Kidney (tissue), 14 donors: ENCODE data around the gene ACRBP. TPM values are rescaled to one million over a fixed set of nuclear protein-coding genes. Genes with fewer than 3 reads are reported as not detected.

Source experiments
- DNase-seq, 5 donors: peaks; one replicate each; pipeline ENCODE4 v3.0.0-alpha.2; 2013 to 2020
- FAIRE-seq: peaks from 2 replicates; lab custom pipeline; 2012; peaks lifted over from hg19 to GRCh38; lab: Jason Lieb, UNC
- H3K27ac ChIP-seq, 2 donors: one replicate each; pipeline ENCODE4 v1.7.0; 2013; ENCODE audit warnings: low read depth in 2 of 2, low read length in 2 of 2, inconsistent platforms in 1 of 2
- H3K27me3 ChIP-seq: one replicate; pipeline ENCODE4 v1.7.1; 2013; ENCODE audit warnings: low read length, inconsistent platforms; ENCODE audit not compliant: control insufficient read depth, insufficient read depth
- H3K36me3 ChIP-seq, 3 donors: one replicate each; pipeline versions ENCODE4 v1.7.0 to v1.7.1; 2013; ENCODE audit warnings: low read length in 3 of 3, control low read depth in 1 of 3, inconsistent platforms in 1 of 3; ENCODE audit not compliant: insufficient read depth in 3 of 3, control insufficient read depth in 2 of 3
- H3K4me1 ChIP-seq, 3 donors: one replicate each; pipeline versions ENCODE4 v1.7.0 to v1.7.1; 2013; ENCODE audit warnings: low read length in 3 of 3, inconsistent platforms in 1 of 3, low read depth in 1 of 3; ENCODE audit not compliant: control insufficient read depth in 2 of 3, insufficient read depth in 2 of 3
- H3K4me3 ChIP-seq, 3 donors: one replicate each; pipeline versions ENCODE4 v1.7.0 to v1.8.1; 2013; ENCODE audit warnings: low read length in 3 of 3, control low read depth in 1 of 3, inconsistent platforms in 1 of 3
- H3K9ac ChIP-seq, 3 donors: one replicate each; pipeline versions ENCODE4 v1.7.0 to v1.7.1; 2013; ENCODE audit warnings: low read length in 3 of 3, control low read depth in 1 of 3, inconsistent platforms in 1 of 3
- H3K9me3 ChIP-seq, 3 donors: one replicate each; pipeline versions ENCODE4 v1.7.0 to v1.7.1; 2013; ENCODE audit warnings: low read length in 3 of 3, control low read depth in 1 of 3, inconsistent platforms in 1 of 3; ENCODE audit not compliant: control insufficient read depth in 2 of 3, insufficient read depth in 1 of 3
- intact Hi-C: fragments of 100-400 bp; cut with DNase I; formaldehyde crosslinking; loops from one replicate; pipeline ENCODE4 v1.11.1; 2022
- polyA plus RNA-seq: library from polyadenylated mRNA; stranded (reverse); fragments of 350-450 nt; fragmentation: Illumina TruSeq; extraction: RNeasy Lipid Tissue Mini Kit (QIAGEN cat#74804); gene quantifications from one replicate; pipeline ENCODE4 v1.2.3, GENCODE V29; 2014; ENCODE audit warnings: low read depth, low replicate concordance; ENCODE audit not compliant: insufficient read depth
- total RNA-seq: library from RNA; stranded (reverse); fragmentation: NEBNext Ultra II Directional; extraction: Animal tissue kit (Norgen Biotek cat#: 25700); gene quantifications from one replicate; pipeline ENCODE4 v1.2.1, GENCODE V29; 2021
- TF ChIP-seq, protein P1 (sequence below): IDR thresholded peaks from 3 replicates; pipeline ENCODE4 v1.5.1; 2012; ENCODE audit warnings: mild to moderate bottlenecking, moderate library complexity, borderline replicate concordance; ENCODE audit not compliant: insufficient read depth; ENCODE audit errors: extremely low read depth
- donor health status: control.
- donor health status: control.
- donor health status: control.
- donor health status: control.
- donor health status: control.
- donor health status: DM: yes; HTN: yes; CAD: no.
- donor health status: Normal renal cell carcinoma (clear cell type).

ACRBP gene
- total and polyA plus RNA-seq, 2 donors from 2014 or later = 2.1 to 3.4 TPM

DNA sequence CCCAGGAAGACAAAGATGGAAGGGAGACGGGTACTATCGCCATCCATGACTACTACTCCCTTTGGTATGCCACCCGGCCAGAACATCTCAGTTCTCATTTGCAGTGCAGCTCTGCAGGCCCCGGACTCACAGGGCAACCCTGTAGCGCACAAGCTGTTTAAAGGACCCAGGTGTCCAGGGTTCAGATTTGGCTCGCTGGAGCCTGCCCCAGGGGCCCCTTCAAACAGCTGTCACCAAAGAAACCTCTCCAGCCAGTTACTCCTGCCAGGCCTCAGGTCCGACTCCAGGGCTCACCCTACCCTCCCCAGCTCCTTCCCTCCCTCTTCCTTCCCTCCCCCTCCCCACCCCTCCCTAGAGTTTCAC is 34.6 kb downstream of the ACRBP start:
- FAIRE-seq = no peak
- H3K36me3 ChIP-seq = no peaks in the 10 kb centered on the region
- TF ChIP-seq, protein P1, sequence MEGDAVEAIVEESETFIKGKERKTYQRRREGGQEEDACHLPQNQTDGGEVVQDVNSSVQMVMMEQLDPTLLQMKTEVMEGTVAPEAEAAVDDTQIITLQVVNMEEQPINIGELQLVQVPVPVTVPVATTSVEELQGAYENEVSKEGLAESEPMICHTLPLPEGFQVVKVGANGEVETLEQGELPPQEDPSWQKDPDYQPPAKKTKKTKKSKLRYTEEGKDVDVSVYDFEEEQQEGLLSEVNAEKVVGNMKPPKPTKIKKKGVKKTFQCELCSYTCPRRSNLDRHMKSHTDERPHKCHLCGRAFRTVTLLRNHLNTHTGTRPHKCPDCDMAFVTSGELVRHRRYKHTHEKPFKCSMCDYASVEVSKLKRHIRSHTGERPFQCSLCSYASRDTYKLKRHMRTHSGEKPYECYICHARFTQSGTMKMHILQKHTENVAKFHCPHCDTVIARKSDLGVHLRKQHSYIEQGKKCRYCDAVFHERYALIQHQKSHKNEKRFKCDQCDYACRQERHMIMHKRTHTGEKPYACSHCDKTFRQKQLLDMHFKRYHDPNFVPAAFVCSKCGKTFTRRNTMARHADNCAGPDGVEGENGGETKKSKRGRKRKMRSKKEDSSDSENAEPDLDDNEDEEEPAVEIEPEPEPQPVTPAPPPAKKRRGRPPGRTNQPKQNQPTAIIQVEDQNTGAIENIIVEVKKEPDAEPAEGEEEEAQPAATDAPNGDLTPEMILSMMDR = no peak
- peak overlapping the region; percentile 94 to 95 for H3K27ac ChIP-seq
- H3K27me3 ChIP-seq = no peaks in the 10 kb centered on the region
- peak overlapping the region in 1 of 3 donors; percentile 33 for H3K4me3 ChIP-seq
- no peaks in the 10 kb centered on the region for H3K9me3 ChIP-seq
- peak overlapping the region in 1 of 3 donors; percentile 34 for H3K9ac ChIP-seq
- H3K4me1 ChIP-seq = peaks cover 7 to 25% (median 23%) of the 10 kb centered on the region in 3 donors
- intact Hi-C loops = no loop called here
- DNase-seq = no peak

DNA sequence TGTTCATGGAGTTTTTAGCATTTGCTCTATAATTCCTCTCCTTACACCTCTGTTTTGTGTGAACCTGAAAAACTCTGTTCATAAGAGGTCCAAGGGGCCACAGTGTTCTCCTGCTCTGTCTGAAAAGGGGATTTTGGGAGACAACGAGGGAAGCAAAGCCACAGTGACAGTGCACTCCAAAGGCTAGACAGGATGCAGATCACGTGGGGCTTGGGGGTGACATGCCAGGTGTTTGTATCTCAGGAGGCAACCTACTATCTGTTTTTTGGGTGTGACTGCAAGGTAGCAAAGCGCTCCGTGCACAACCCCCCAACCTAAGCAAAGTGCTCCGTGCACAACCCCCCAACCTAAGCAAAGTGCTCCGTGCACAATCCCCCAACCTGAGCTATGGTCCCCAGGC is 35.0 kb downstream of the ACRBP start:
- intact Hi-C loops = no loop called here

DNA sequence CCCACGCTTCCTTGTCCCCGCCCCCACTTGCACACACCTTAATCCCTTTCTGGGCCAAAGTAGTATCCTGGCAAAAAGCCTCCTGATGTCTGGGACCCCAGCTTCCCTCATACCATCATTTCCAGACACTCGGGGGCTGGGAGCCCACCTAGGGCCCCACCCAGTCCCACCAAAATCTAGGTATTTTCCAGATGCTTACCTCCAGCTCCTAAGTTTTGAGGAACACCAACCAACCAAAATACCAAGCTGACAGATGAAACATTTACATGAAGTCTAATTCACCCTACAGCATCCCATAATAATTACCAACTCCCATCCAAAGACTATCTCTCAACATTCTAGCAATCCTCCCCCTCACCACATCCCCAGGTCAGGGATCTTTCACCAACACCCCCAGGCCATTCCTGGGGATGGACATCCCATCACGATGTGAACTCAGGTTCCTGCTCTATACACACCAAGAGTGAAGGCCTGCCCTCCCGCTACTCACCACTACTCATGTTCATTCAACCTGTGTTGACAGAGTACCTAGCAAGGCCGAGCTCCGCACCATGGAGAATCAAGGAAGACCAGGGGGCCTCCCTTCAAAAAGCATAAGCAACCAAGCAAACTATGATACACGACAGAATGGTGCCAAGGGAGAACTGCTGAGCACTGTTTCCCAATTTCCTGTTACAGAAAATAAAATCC is 38.5 kb downstream of the ACRBP start:
- H3K4me3 ChIP-seq = no peak overlapping the region
- H3K27ac ChIP-seq = no peak overlapping the region
- TF ChIP-seq, protein P1 = no peak
- H3K27me3 ChIP-seq = no peaks in the 10 kb centered on the region
- peak in 4 of 5 donors; percentile 23 to 82 (median 51) for DNase-seq
- FAIRE-seq = no peak
- intact Hi-C loops = no loop called here
- H3K36me3 ChIP-seq = no peaks in the 10 kb centered on the region
- H3K9ac ChIP-seq = no peak overlapping the region
- peaks cover 9 to 36% (median 33%) of the 10 kb centered on the region in 3 donors for H3K4me1 ChIP-seq
- H3K9me3 ChIP-seq = no peaks in the 10 kb centered on the region

More for the DNA sequence above, 35.0 kb downstream of the ACRBP start:
- DNase-seq = no peak
- no peak for FAIRE-seq
- H3K36me3 ChIP-seq = no peaks in the 10 kb centered on the region
- TF ChIP-seq, protein P1 = no peak
- H3K27me3 ChIP-seq = no peaks in the 10 kb centered on the region
- H3K9me3 ChIP-seq = no peaks in the 10 kb centered on the region
- no peak overlapping the region for H3K4me3 ChIP-seq
- H3K4me1 ChIP-seq = peaks cover 7 to 25% (median 23%) of the 10 kb centered on the region in 3 donors
- H3K9ac ChIP-seq = peak overlapping the region in 2 of 3 donors; percentile 22 to 34
- H3K27ac ChIP-seq = peak overlapping the region; percentile 94 to 95
